Mesenteric fat pad (tissue), 1 donor: Measurements from ENCODE around the gene NR1H3. TPM values are rescaled to one million over a fixed set of nuclear protein-coding genes. Genes with fewer than 3 reads are reported as not detected.
"Not testable (repeated sequence)": the region's sequence is repeated elsewhere in the genome, so short reads cannot be mapped to it uniquely, and the experiment has no call there.

Experiments used
- DNase-seq: peaks from one replicate; pipeline ENCODE4 v3.0.0-alpha.2; 2020; ENCODE audit warnings: low spot score
- long read RNA-seq: library from polyadenylated mRNA; unstranded; transcript quantifications from one replicate; pipeline ENCODE4 v2.0.0, GENCODE V29; 2020
- total RNA-seq: library from RNA; stranded (reverse); fragmentation: NEBNext Ultra II Directional; extraction: Animal tissue kit (Norgen Biotek cat#: 25700); gene quantifications from one replicate; pipeline ENCODE4 v1.2.1, GENCODE V29; 2021
- donor health status: DM: yes; HTN: yes; CAD: no.

The NR1H3 gene
- 73.2 TPM for total RNA-seq
- long read RNA-seq, transcript NR1H3-211 (10 exons, 1,637 nt) = major isoform, 124 of 291 reads
- long read RNA-seq, transcript NR1H3-203 (9 exons, 1,480 nt) = minor isoform, 14 of 291 reads
- long read RNA-seq, partial matches to known transcripts = 44 of 291 reads
- long read RNA-seq, other reads (novel, unspliced or antisense) = 106 of 291 reads

GRCh38 chr11:47257517-47258316 lies at the start of gene NR1H3:
NR1H3 (plus strand) TSS chr11:47257996; CDS start chr11:47259217, 1,221 bp downstream.
- DNase-seq = peak; percentile 94

- not testable (repeated sequence) for DNase-seq
Observed at GRCh38 chr11:47208008-47208552, 49.7 kb upstream of the NR1H3 start.

GRCh38 chr11:47208628-47209027 lies 49.2 kb upstream of the NR1H3 start:
- no peak for DNase-seq

- no peak for DNase-seq
Observed at GRCh38 chr11:47212938-47213337, 44.9 kb upstream of the NR1H3 start.

GRCh38 chr11:47213950-47214565 lies 43.7 kb upstream of the NR1H3 start:
- DNase-seq = peak; percentile 95

GRCh38 chr11:47215366-47215910 lies 42.4 kb upstream of the NR1H3 start:
- no peak for DNase-seq

GRCh38 chr11:47216121-47216798 lies 41.5 kb upstream of the NR1H3 start:
- no peak for DNase-seq

GRCh38 chr11:47220401-47220821 lies 37.4 kb upstream of the NR1H3 start:
- DNase-seq = no peak

- DNase-seq = no peak
Observed at GRCh38 chr11:47222696-47223095, 35.1 kb upstream of the NR1H3 start.

GRCh38 chr11:47225552-47226400 lies 32.0 kb upstream of the NR1H3 start:
- no peak for DNase-seq

- DNase-seq = no peak
Observed at GRCh38 chr11:47229161-47229560, 28.6 kb upstream of the NR1H3 start.

GRCh38 chr11:47233051-47233450 lies 24.7 kb upstream of the NR1H3 start:
- no peak for DNase-seq

GRCh38 chr11:47233989-47234668 lies 23.7 kb upstream of the NR1H3 start:
- DNase-seq = no peak

- no peak for DNase-seq
Observed at GRCh38 chr11:47234669-47235100, 23.1 kb upstream of the NR1H3 start.

GRCh38 chr11:47235163-47235562 lies 22.6 kb upstream of the NR1H3 start:
- no peak for DNase-seq

- DNase-seq = no peak
Observed at GRCh38 chr11:47236482-47236881, 21.3 kb upstream of the NR1H3 start.

- no peak for DNase-seq
Observed at GRCh38 chr11:47239852-47240251, 17.9 kb upstream of the NR1H3 start.

GRCh38 chr11:47241841-47242301 lies 15.9 kb upstream of the NR1H3 start:
- no peak for DNase-seq

- DNase-seq = no peak
Observed at GRCh38 chr11:47242596-47243192, 15.1 kb upstream of the NR1H3 start.
